Measurements from ENCODE around the gene IL1RAPL1. TPM values are rescaled to one million over a fixed set of nuclear protein-coding genes. Genes with fewer than 3 reads are reported as not detected.
A peak's percentile ranks its signal among the peaks of the same experiment; 100 is the strongest.

The IL1RAPL1 gene
- polyA plus RNA-seq, 2 of the 4 experiments (the other 2 are of a cell fraction): not detected

GRCh38 chrX:29466456-29466855 is 879.2 kb downstream of the IL1RAPL1 start:
- ChIA-PET CTCF (interaction anchor here (3.0 kb wide), 1 partner anchor 12 kb away, joined by 9 read pairs; no protein-coding TSS in a partner anchor), POLR2A (interaction anchor here (0.7 kb wide), 1 partner anchor 1418 kb away, joined by 3 read pairs; no protein-coding TSS in a partner anchor)
- Histone ChIP-seq H3K4me2 (no peak overlapping the region), H3K9me3 (no peaks in the 10 kb centered on the region), H3K27ac (no peak overlapping the region), H3K4me3 (no peak overlapping the region), H3K4me1 (0 out of 3 replicates have a peak, but pooled peaks cover 5% of the 10 kb centered on the region)
- no peak for DNase-seq (ENCODE audit: low read depth in 1 of 2, low spot score in 1 of 2)
- no peak for ATAC-seq
- FAIRE-seq: peak; percentile 61
- 83% methylated on average over 2 of the region's 2 CpGs for WGBS (ENCODE audit: missing lambda C conversion rate)
- TF ChIP-seq MAZ (IDR thresholded peaks at IDR 0.05; ENCODE audit: borderline replicate concordance, low read depth, low read length): no peak
- no peak for TF ChIP-seq REST (IDR thresholded peaks at IDR 0.05)
- no peak for TF ChIP-seq ZNF302 (CRISPR knock-in tag; IDR thresholded peaks at IDR 0.05)
- TF ChIP-seq E2F6 (IDR thresholded peaks at IDR 0.05; ENCODE audit: borderline replicate concordance, low read depth): no peak
- TF ChIP-seq CBX8 (IDR thresholded peaks at IDR 0.05): no peak
- no peak for TF ChIP-seq CBX2 (IDR thresholded peaks at IDR 0.05; ENCODE audit: borderline replicate concordance, low read depth)
- no peak for TF ChIP-seq RCOR1 (IDR thresholded peaks at IDR 0.05; ENCODE audit: low read depth, low read length)
- no peak for TF ChIP-seq ATOH8 (CRISPR knock-in tag; IDR thresholded peaks at IDR 0.05; ENCODE audit: low read depth)
- no peak for TF ChIP-seq JUNB (IDR thresholded peaks at IDR 0.05)
- no peak for TF ChIP-seq EP300 (IDR thresholded peaks at IDR 0.05)
- TF ChIP-seq FOSB (CRISPR knock-in tag; IDR thresholded peaks at IDR 0.05): no peak
- no peak for TF ChIP-seq TFCP2L1 (CRISPR knock-in tag; IDR thresholded peaks at IDR 0.05)
- no peak for TF ChIP-seq HOXA7 (CRISPR knock-in tag; IDR thresholded peaks at IDR 0.05)
- no peak for TF ChIP-seq PBX3 (IDR thresholded peaks at IDR 0.05)
- TF ChIP-seq HMGXB4 (CRISPR knock-in tag; IDR thresholded peaks at IDR 0.05; ENCODE audit: borderline replicate concordance): no peak
- TF ChIP-seq BHLHE40 (IDR thresholded peaks at IDR 0.05; ENCODE audit: low read depth, low read length): no peak
- no peak for TF ChIP-seq POLR2A (IDR thresholded peaks at IDR 0.05; ENCODE audit: low read length)

- TF ChIP-seq MAFK (IDR thresholded peaks at IDR 0.05; ENCODE audit: partially characterized antibody) (peak; percentile 84), FOXS1 (CRISPR knock-in tag; IDR thresholded peaks at IDR 0.05) (no peak)
- ChIA-PET CTCF (interaction anchor here (2.7 kb wide), 1 partner anchor 9 kb away, joined by 9 read pairs; no protein-coding TSS in a partner anchor), POLR2A (no interaction called here)
- Histone ChIP-seq H3K4me1 (0 out of 3 replicates have a peak, but pooled peaks cover 5% of the 10 kb centered on the region), H3K9me3 (no peaks in the 10 kb centered on the region), H3K4me3 (no peak overlapping the region), H3K27ac (no peak overlapping the region), H3K4me2 (no peak overlapping the region)
- ATAC-seq (no peak), DNase-seq (ENCODE audit: low read depth in 1 of 2, low spot score in 1 of 2) (no peak), FAIRE-seq (peak; percentile 89)
- 41% methylated on average over 4 of the region's 4 CpGs for WGBS (ENCODE audit: missing lambda C conversion rate)
These were observed 881.8 kb downstream of the IL1RAPL1 start for GRCh38 chrX:29468911-29469494.
